PC-9 (cell line): ENCODE data around the gene SLAMF8. TPM values are rescaled to one million over a fixed set of nuclear protein-coding genes. Genes with fewer than 3 reads are reported as not detected.

ENCODE experiments used
- BruUV-seq: library from RNA; stranded (reverse); fragments of 400-500 nt; replicated peaks from 2 replicates; lab custom pipeline; 2021; lab: Mats Ljungman, UMichigan
- CTCF ChIA-PET: fragments of 300-600 bp; sonication (Branson Sonifier 250); formaldehyde crosslinking; loops from one replicate; lab custom pipeline; 2022; ENCODE audit warnings: antibody characterized with exemption; lab: Charles Lee
- POLR2A ChIA-PET: fragments of 300-600 bp; sonication (Branson Sonifier 250); formaldehyde crosslinking; loops from one replicate; lab custom pipeline; 2022; ENCODE audit warnings: antibody characterized with exemption; ENCODE audit not compliant: unreplicated experiment; lab: Charles Lee
- DNase-seq, 2 experiments: peaks; one replicate each; pipeline versions ENCODE4 v3.0.0 to v3.0.0-alpha.2; 2015 to 2022; ENCODE audit warnings: mixed read lengths in 1 of 2
- H2AFZ ChIP-seq: fragments of 200-600 bp; sonication (generic); 2 replicates; pipeline ENCODE4 v1.8.1; 2017; ENCODE audit warnings: antibody characterized with exemption
- H3F3A ChIP-seq: fragments of 200-600 bp; sonication (generic); 2 replicates; pipeline ENCODE4 v1.8.1; 2017; ENCODE audit warnings: antibody characterized with exemption, mild to moderate bottlenecking, low read depth; ENCODE audit not compliant: insufficient read depth
- H3K27ac ChIP-seq: fragments of 200-600 bp; sonication (generic); 2 replicates; pipeline ENCODE4 v1.6.1; 2016; ENCODE audit warnings: mixed run types
- H3K27me3 ChIP-seq: fragments of 200-600 bp; sonication (generic); 2 replicates; pipeline ENCODE4 v1.6.1; 2016; ENCODE audit warnings: low read depth, mixed run types; ENCODE audit not compliant: insufficient read depth
- H3K36me3 ChIP-seq: fragments of 200-600 bp; sonication (generic); 2 replicates; pipeline ENCODE4 v1.6.1; 2016; ENCODE audit warnings: low read depth, mixed run types
- H3K4me1 ChIP-seq: fragments of 200-600 bp; sonication (generic); replicated peaks from 2 replicates; pipeline ENCODE4 v1.6.1; 2016; ENCODE audit warnings: mixed run types; ENCODE audit not compliant: insufficient read depth
- H3K4me2 ChIP-seq: fragments of 200-600 bp; sonication (generic); 2 replicates; pipeline ENCODE4 v1.6.1; 2017; ENCODE audit warnings: mixed run types
- H3K4me3 ChIP-seq: fragments of 200-600 bp; sonication (generic); 2 replicates; pipeline ENCODE4 v1.6.1; 2016; ENCODE audit warnings: mixed run types
- H3K79me2 ChIP-seq: fragments of 200-600 bp; sonication (generic); 2 replicates; pipeline ENCODE4 v1.6.1; 2017; ENCODE audit warnings: low read depth, mixed run types
- H3K9me2 ChIP-seq: fragments of 200-600 bp; sonication (generic); 2 replicates; pipeline ENCODE4 v1.8.1; 2017; ENCODE audit warnings: mild to moderate bottlenecking; ENCODE audit not compliant: insufficient read depth
- H3K9me3 ChIP-seq: fragments of 200-600 bp; sonication (generic); 2 replicates; pipeline ENCODE4 v1.8.1; 2016; ENCODE audit warnings: low read depth; ENCODE audit not compliant: insufficient read depth
- H4K20me1 ChIP-seq: fragments of 200-600 bp; sonication (generic); 2 replicates; pipeline ENCODE4 v1.8.1; 2017; ENCODE audit not compliant: insufficient read depth
- CTCF ChIP-seq: fragments of 200-600 bp; sonication (generic); conservative IDR thresholded peaks from 2 replicates; pipeline ENCODE4 v1.6.1; 2017; ENCODE audit warnings: mixed run types, antibody characterized with exemption, mild to moderate bottlenecking, moderate library complexity
- EZH2 ChIP-seq: fragments of 200-600 bp; sonication (generic); IDR thresholded peaks from 2 replicates; pipeline ENCODE4 v1.8.0; 2017; ENCODE audit warnings: antibody characterized with exemption, low read depth
- intact Hi-C: fragments of 100-400 bp; cut with micrococcal nuclease; formaldehyde crosslinking; loops from one replicate; pipeline ENCODE4 v1.10.0; 2022; ENCODE audit not compliant: unreplicated experiment
- total RNA-seq: library from RNA; stranded (reverse); gene quantifications from 2 replicates; pipeline ENCODE4 v1.2.3, GENCODE V29; 2021

The SLAMF8 gene
- total RNA-seq, 1 experiment from 2014 or later = not detected

GRCh38 chr1:159862031-159862430 is 35.4 kb downstream of the SLAMF8 start:
- Histone ChIP-seq H3K4me1 (no peaks in the 10 kb centered on the region), H3F3A (peaks cover 1% of the 10 kb centered on the region; the same call in 1 of the 2 replicates), H3K27ac (no peak overlapping the region), H3K9me2 (no peaks in the 10 kb centered on the region), H4K20me1 (no peaks in the 10 kb centered on the region), H2AFZ (no peak overlapping the region), H3K4me3 (no peak overlapping the region), H3K9me3 (no peaks in the 10 kb centered on the region), H3K27me3 (no peaks in the 10 kb centered on the region), H3K36me3 (no peaks in the 10 kb centered on the region), H3K79me2 (no peaks in the 10 kb centered on the region), H3K4me2 (no peak overlapping the region)
- ChIA-PET CTCF (interaction anchor here (0.7 kb wide), 1 partner anchor 144 kb away, joined by 5 read pairs; no protein-coding TSS in a partner anchor), POLR2A (no interaction called here)
- TF ChIP-seq CTCF (no peak), EZH2 (no peak)
- intact Hi-C loops = no loop called here
- no peak for DNase-seq
- BruUV-seq = no TSS peak

GRCh38 chr1:159862557-159862956 is 35.9 kb downstream of the SLAMF8 start, which contains the start of gene VSIG8:
Gene VSIG8 (minus strand): TSS chr1:159862657. CDS start chr1:159862521, 136 bp downstream.
- Histone ChIP-seq H3K9me3 (no peaks in the 10 kb centered on the region), H2AFZ (no peak within 1 kb of the TSS), H3K79me2 (no peaks in the 10 kb centered on the region), H3K4me3 (no peak within 1 kb of the TSS), H4K20me1 (no peaks in the 10 kb centered on the region), H3K27ac (no peak within 1 kb of the TSS), H3K4me1 (no peaks in the 10 kb centered on the region), H3K27me3 (no peaks in the 10 kb centered on the region), H3K4me2 (no peak within 1 kb of the TSS), H3K9me2 (no peaks in the 10 kb centered on the region), H3K36me3 (no peaks in the 10 kb centered on the region), H3F3A (no peaks in the 10 kb centered on the region)
- no peak for DNase-seq
- no TSS peak for BruUV-seq
- intact Hi-C loops = no loop called here
- no peak for TF ChIP-seq EZH2
- no peak for TF ChIP-seq CTCF
- ChIA-PET POLR2A (no interaction called here), CTCF (no interaction called here)

GRCh38 chr1:159864262-159864661 is 37.6 kb downstream of the SLAMF8 start:
- BruUV-seq = no TSS peak
- peaks cover 8% of the 10 kb centered on the region for H3K4me1 ChIP-seq
- no peak overlapping the region for H2AFZ ChIP-seq
- POLR2A ChIA-PET = no interaction called here
- intact Hi-C loops = no loop called here
- H3K27ac ChIP-seq = no peak overlapping the region
- no peak for DNase-seq
- no peaks in the 10 kb centered on the region for H3K36me3 ChIP-seq
- no peaks in the 10 kb centered on the region for H3K9me2 ChIP-seq
- no peak overlapping the region for H3K4me2 ChIP-seq
- H3K27me3 ChIP-seq = no peaks in the 10 kb centered on the region
- no peak overlapping the region for H3K4me3 ChIP-seq
- CTCF ChIA-PET = no interaction called here
- no peaks in the 10 kb centered on the region for H3K9me3 ChIP-seq
- H3F3A ChIP-seq = no peaks in the 10 kb centered on the region
- TF ChIP-seq EZH2 (no peak), CTCF (no peak)
- H3K79me2 ChIP-seq = no peaks in the 10 kb centered on the region
- H4K20me1 ChIP-seq = no peaks in the 10 kb centered on the region
